ENCODE measurements around the gene INPP5D. TPM values are rescaled to one million over a fixed set of nuclear protein-coding genes. Genes with fewer than 3 reads are reported as not detected.

Gene INPP5D
- total RNA-seq, 4 donors from 2014 or later: 11.6 to 333 (median 26.2) TPM

- DNase-seq: no peak
- Histone ChIP-seq H3K9me3 (no peaks in the 10 kb centered on the region), H3K36me3 (peaks cover 0 to 24% (median 0%) of the 10 kb centered on the region in 3 donors), H3K27ac (no peak overlapping the region), H3K27me3 (no peaks in the 10 kb centered on the region), H3K4me1 (no peaks in the 10 kb centered on the region), H3K4me3 (no peak overlapping the region)
- no peak for TF ChIP-seq POLR2A (IDR thresholded peaks at IDR 0.05)
- no peak for TF ChIP-seq CTCF (IDR thresholded peaks at IDR 0.05)
Observed at GRCh38 chr2:233143700-233144331, 83.7 kb downstream of the INPP5D start.

DNA sequence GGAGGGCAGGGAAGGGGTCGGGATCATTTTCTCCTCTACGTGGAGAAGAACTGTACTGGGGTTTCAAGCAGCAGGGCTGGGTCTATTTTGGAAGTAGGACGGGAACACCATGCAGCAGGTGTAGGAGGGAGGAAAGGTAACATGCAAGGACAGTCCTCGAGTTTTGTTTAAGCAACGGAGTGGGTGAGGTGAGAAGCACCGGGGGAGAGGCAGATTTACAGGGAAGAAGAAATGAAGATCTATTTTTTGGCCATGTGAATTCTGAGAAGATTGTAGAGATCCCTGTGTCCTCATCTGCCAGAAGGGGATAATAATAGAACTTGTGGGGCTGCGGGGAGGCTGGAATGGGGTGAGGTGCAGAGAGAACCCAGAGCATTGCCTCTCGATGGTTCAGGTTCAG lies 85.6 kb downstream of the INPP5D start:
- Histone ChIP-seq H3K36me3 (peaks cover 0 to 38% (median 0%) of the 10 kb centered on the region in 3 donors), H3K9me3 (no peaks in the 10 kb centered on the region), H3K27ac (no peak overlapping the region), H3K27me3 (no peaks in the 10 kb centered on the region), H3K4me1 (no peaks in the 10 kb centered on the region), H3K4me3 (no peak overlapping the region)
- DNase-seq: no peak
- no peak for TF ChIP-seq CTCF (IDR thresholded peaks at IDR 0.05)
- no peak for TF ChIP-seq POLR2A (IDR thresholded peaks at IDR 0.05)

DNA sequence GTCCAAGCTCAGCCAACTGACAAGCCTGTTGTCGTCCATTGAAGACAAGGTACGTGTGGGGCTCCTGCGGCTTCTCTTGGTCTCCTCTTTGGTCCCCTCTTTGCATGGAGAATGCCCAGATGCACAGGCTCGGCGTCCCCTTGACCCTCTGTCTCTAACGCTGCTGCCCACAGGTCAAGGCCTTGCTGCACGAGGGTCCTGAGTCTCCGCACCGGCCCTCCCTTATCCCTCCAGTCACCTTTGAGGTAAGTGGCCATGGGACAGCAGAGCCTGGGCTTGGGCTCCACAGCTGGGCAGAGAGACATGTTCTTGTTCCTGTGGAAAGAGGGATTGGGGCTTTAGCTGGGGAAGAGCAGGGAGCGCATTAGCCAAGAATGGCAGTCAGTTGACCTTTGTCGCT lies 86.1 kb downstream of the INPP5D start:
- Histone ChIP-seq H3K27ac (no peak overlapping the region), H3K4me3 (no peak overlapping the region), H3K36me3 (peaks cover 0 to 40% (median 0%) of the 10 kb centered on the region in 3 donors), H3K27me3 (no peaks in the 10 kb centered on the region), H3K4me1 (no peaks in the 10 kb centered on the region), H3K9me3 (no peaks in the 10 kb centered on the region)
- TF ChIP-seq CTCF (IDR thresholded peaks at IDR 0.05) (no peak), POLR2A (IDR thresholded peaks at IDR 0.05) (no peak)
- DNase-seq: no peak

DNA sequence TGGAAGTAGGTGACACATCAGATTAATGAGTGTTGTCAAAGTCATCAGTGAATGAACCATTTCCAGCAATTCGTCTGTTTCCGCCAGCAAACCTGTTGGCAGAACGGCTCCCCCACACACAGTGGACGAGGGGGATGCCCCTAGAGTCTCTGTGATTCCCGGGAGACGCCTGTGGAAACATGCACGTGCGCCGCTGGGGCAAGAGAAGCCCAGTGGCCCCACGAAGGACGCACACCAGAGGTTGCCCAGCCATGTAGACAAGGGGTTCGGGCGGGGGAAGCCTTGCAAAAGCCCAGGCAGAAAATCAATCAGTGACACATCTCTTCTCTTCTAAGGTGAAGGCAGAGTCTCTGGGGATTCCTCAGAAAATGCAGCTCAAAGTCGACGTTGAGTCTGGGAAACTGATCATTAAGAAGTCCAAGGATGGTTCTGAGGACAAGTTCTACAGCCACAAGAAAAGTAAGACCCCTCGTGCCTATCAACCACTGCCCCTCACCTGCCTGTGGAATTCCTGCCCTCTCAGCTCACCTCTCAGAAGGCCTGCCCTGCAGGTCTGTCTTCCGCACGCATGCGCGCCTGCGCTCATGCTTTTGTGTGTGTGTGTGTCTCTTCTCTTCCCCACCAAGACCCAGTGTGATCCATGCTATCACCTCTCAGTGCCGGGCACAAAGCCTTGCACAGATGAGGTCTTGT lies 87.1 kb downstream of the INPP5D start:
- DNase-seq: no peak
- no peak overlapping the region for H3K27ac ChIP-seq
- TF ChIP-seq CTCF (IDR thresholded peaks at IDR 0.05) (no peak), POLR2A (IDR thresholded peaks at IDR 0.05) (no peak)
- no peaks in the 10 kb centered on the region for H3K4me1 ChIP-seq
- H3K36me3 ChIP-seq: peaks cover 0 to 43% (median 0%) of the 10 kb centered on the region in 3 donors
- H3K4me3 ChIP-seq: no peak overlapping the region
- no peaks in the 10 kb centered on the region for H3K27me3 ChIP-seq
- H3K9me3 ChIP-seq: no peaks in the 10 kb centered on the region

- H3K4me1 ChIP-seq: no peaks in the 10 kb centered on the region
Observed at GRCh38 chr2:233147829-233148167, 87.7 kb downstream of the INPP5D start.

More at GRCh38 chr2:233147829-233148167, 87.7 kb downstream of the INPP5D start:
- no peak overlapping the region for H3K4me3 ChIP-seq
- TF ChIP-seq CTCF (IDR thresholded peaks at IDR 0.05): no peak
- no peak for TF ChIP-seq POLR2A (IDR thresholded peaks at IDR 0.05)
- H3K27me3 ChIP-seq: no peaks in the 10 kb centered on the region
- no peaks in the 10 kb centered on the region for H3K9me3 ChIP-seq
- DNase-seq: no peak
- peaks cover 0 to 43% (median 0%) of the 10 kb centered on the region in 3 donors for H3K36me3 ChIP-seq
- no peak overlapping the region for H3K27ac ChIP-seq
